OCI-M2 (cell line): ENCODE data around the gene MRPL54.
"Not testable (repeated sequence)": the region's sequence is repeated elsewhere in the genome, so short reads cannot be mapped to it uniquely, and the experiment has no call there.

Source experiments
- DNase-seq: peaks from one replicate; lab custom pipeline; 2025; ENCODE audit not compliant: unreplicated experiment; lab: John Stamatoyannopoulos, UW

MRPL54 gene

DNA sequence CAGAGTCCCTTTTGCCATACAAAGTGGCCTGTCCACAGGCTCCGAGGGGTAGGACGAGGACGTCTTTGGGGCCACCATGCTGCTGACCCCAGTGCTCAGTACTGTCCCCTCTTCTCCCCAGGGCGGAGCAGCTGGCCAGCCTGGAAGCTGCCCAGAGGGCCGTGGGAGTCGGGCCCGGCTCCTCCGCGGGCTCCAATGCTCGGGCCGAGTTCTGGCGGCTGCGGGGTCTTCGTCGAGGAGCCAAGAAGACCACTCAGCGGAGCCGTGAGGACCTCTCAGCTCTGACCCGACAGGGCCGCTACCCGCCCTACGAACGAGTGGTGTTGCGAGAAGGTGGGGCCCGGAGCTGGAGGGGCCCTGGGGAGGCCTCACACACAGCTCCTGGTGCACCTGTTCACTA is 22.1 kb upstream of the MRPL54 start:
- no peak for DNase-seq

DNA sequence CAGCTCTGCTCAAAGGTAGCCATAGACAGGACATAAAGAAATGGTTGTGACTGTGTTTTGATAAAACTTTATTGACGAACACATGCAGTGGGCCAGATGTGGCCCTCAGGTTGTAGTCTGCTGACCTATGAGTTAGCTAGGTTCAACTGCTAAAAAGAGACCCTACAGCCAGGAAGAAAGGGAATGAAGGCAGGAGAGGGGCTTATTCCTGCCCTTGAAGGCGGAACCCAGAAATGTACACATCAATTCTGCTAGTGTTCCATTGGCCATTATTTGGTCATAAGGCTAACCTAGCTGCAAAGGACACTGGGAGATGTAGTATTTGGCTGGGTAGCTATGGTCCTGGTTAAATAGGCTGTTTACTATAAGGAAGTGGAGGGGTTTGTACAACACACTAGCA is 19.0 kb upstream of the MRPL54 start:
- DNase-seq = no peak

GRCh38 chr19:3745363-3746045 is 17.0 kb upstream of the MRPL54 start:
- DNase-seq = no peak

DNA sequence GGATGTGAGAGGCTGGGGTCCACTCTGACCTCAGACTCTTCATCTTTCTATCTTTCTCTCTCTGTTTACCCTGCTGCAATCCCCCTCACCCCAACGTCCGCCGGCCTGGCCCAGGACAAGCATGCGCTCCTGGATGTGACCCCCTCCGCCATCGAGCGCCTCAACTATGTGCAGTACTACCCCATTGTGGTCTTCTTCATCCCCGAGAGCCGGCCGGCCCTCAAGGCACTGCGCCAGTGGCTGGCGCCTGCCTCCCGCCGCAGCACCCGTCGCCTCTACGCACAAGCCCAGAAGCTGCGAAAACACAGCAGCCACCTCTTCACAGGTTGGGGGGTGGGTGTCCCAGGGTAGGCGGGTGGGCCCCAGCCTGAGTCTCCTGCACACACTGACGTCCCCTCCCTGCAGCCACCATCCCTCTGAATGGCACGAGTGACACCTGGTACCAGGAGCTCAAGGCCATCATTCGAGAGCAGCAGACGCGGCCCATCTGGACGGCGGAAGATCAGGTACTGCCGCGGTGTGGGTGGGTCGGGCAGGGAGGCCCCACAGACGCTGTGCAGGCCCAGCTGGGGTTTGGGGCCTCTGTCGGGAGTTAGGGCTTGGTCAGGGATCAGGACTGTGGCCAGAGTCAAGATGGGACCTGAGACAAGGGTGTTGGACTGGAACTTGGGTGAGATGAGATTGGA is 16.0 kb upstream of the MRPL54 start:
- no peak for DNase-seq

- DNase-seq = no peak
Observed at GRCh38 chr19:3748965-3749364, 13.5 kb upstream of the MRPL54 start.

- no peak for DNase-seq
Observed at GRCh38 chr19:3750211-3750610, 12.3 kb upstream of the MRPL54 start.

- DNase-seq = no peak
Observed at GRCh38 chr19:3751236-3751635, 11.2 kb upstream of the MRPL54 start.

GRCh38 chr19:3752492-3752891 is 10.0 kb upstream of the MRPL54 start:
- no peak for DNase-seq

- DNase-seq = no peak
Observed at GRCh38 chr19:3753631-3754410, 8.7 kb upstream of the MRPL54 start.

- not testable (repeated sequence) for DNase-seq
Observed at GRCh38 chr19:3757705-3758104, 4.8 kb upstream of the MRPL54 start.

- not testable (repeated sequence) for DNase-seq
Observed at GRCh38 chr19:3758297-3758696, 4.2 kb upstream of the MRPL54 start.

- no peak for DNase-seq
Observed at GRCh38 chr19:3759482-3760254, 2.8 kb upstream of the MRPL54 start.

GRCh38 chr19:3760871-3761361 is 1.6 kb upstream of the MRPL54 start:
- no peak for DNase-seq

DNA sequence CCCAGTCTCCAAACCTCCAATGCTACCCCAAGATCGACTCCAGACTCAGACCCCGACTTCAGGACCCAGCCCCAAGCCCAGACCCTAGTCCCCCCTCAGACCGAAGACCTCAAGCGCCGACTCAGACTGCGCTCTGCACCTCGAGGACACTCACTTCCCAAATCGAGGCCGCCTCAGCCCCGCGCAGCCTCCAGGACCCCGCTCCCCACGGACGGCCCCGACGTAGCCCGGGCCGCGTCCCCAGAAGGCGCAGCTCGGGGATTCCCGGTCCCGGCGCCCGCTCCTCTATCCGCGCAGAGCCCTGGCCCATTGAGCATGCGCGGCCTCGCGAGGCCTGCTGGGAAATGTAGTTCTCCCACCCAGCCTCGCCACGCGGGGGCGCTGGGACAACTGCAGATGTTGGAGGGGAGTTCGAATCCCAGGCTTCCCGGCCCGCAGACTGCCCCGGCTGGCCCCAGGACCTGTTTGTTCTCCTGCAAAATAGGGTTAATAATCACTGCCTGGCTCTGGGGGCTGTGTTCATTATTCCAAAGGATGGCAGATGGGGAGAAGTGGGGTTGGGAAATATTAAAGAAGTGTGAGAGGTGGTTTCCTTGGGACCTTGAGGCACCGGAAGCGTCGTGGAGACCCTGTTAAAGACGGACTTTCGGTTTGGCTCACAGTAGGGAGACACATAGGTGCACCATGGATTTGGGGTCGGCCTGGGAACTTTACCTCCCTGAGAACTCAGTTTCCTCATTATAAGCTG is 926 bp upstream of the MRPL54 start, which contains the start of gene APBA3:
APBA3 (minus strand) TSS at position 311 of the 748 bp plus-strand sequence. CDS start 1,428 bp downstream, outside the sequence.
- DNase-seq = peak; percentile 44

DNA sequence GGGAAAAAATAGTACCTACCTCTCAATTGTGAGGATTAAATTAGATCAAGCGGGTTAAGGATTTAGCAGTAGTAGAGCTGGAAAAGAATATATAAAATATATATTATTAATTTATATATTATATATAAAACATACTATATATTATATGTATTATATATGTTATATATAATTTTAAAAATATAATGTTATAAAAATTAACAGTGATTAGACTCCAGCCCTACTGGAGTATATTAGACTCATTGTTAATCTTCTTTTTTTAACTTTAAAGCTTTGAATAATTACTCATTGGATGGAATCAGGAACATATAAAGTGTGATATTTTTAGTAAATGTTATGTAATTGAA is 380 bp upstream of the MRPL54 start:
- no peak for DNase-seq

DNA sequence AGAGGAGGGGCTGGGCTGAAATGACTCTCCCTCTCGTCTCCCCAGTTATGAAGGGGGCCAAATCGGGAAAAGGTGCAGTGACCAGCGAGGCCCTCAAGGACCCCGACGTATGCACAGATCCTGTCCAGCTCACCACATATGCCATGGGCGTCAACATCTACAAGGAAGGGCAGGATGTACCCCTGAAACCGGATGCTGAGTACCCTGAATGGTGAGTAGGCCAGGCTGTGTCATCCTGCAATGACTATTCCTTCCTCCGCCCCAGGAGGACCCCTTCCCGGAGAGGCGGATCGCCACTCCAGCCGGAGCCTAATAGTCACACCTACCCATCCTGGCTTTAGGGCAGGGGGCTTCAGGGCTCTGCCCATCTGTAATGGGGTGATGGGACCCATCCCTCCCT is 2.6 kb downstream of the MRPL54 start:
- no peak for DNase-seq

DNA sequence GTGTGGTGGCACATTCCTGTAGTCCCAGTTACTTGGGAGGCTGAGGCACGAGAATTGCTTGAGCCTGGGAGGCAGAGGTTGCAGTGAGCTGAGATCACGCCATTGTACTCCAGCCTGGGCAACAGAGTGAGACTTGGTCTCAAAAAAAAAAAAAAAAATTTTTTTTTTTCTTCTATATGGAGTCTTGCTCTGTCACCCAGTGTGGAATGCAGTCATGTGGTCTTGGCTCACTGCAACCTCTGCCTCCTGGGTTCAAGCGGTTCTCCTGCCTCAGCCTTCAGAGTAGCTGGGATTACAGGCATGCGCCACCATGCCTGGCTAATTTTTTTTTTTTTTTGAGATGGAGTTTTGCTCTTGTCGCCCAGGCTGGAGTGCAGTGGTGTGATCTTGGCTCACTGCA is 3.3 kb downstream of the MRPL54 start:
- DNase-seq = not testable (repeated sequence)

DNA sequence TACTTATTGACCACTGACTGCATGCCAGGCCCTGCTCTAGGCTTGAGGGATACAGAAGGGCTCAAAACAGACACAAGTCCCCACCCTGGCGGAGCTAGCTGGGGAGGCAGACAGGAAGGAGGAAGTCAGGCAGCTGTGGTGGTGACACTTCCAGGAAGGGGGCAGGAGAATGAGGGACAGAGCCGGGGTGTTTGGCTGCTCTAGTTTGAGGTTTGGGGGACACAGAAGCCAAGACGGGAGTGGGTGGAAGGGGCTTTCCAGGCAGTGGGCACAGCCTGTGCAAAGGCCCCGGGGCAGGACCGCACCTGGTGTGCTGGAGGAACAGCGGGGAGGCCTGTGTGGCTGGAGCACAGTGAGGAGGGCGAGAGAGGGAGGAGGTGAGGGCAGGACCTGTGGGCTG is 4.0 kb downstream of the MRPL54 start:
- no peak for DNase-seq

GRCh38 chr19:3767050-3767449 is 4.6 kb downstream of the MRPL54 start:
- DNase-seq = no peak

- DNase-seq = no peak
Observed at GRCh38 chr19:3768015-3768747, 5.7 kb downstream of the MRPL54 start.
